Smooth muscle cell (in vitro differentiated cells): Measurements from ENCODE around the gene KIF19. TPM values are rescaled to one million over a fixed set of nuclear protein-coding genes. Genes with fewer than 3 reads are reported as not detected.
A peak's percentile ranks its signal among the peaks of the same experiment; 100 is the strongest.

ENCODE experiments used
- DNase-seq: peaks from one replicate; lab custom pipeline; 2025; ENCODE audit not compliant: unreplicated experiment; lab: John Stamatoyannopoulos, UW
- H2AFZ ChIP-seq: fragments of 200-600 bp; sonication (generic); 2 replicates; pipeline ENCODE4 v1.6.0; 2016; ENCODE audit warnings: antibody characterized with exemption, low read depth, mild to moderate bottlenecking
- H3F3A ChIP-seq: fragments of 200-600 bp; sonication (generic); 2 replicates; pipeline ENCODE4 v1.6.0; 2017; ENCODE audit warnings: antibody characterized with exemption, low read depth
- H3K27ac ChIP-seq: fragments of 200-600 bp; sonication (generic); 2 replicates; pipeline ENCODE4 v1.5.1; 2016; ENCODE audit warnings: low read depth, mild to moderate bottlenecking
- H3K27me3 ChIP-seq: fragments of 200-600 bp; sonication (generic); 2 replicates; pipeline ENCODE4 v1.6.1; 2016; ENCODE audit warnings: low read depth, mild to moderate bottlenecking
- H3K36me3 ChIP-seq: fragments of 200-600 bp; sonication (generic); 2 replicates; pipeline ENCODE4 v1.5.1; 2016; ENCODE audit warnings: low read depth
- H3K4me1 ChIP-seq: fragments of 200-600 bp; sonication (generic); 2 replicates; pipeline ENCODE4 v1.5.1; 2016; ENCODE audit warnings: low read depth
- H3K4me2 ChIP-seq: fragments of 200-600 bp; sonication (generic); 2 replicates; pipeline ENCODE4 v1.6.0; 2016; ENCODE audit warnings: mild to moderate bottlenecking
- H3K4me3 ChIP-seq: fragments of 200-600 bp; sonication (generic); 2 replicates; pipeline ENCODE4 v1.5.1; 2016; ENCODE audit warnings: mild to moderate bottlenecking
- H3K79me2 ChIP-seq: fragments of 200-600 bp; sonication (generic); 2 replicates; pipeline ENCODE4 v1.6.0; 2016; ENCODE audit warnings: low read depth, mild to moderate bottlenecking
- H3K9ac ChIP-seq: fragments of 200-600 bp; sonication (generic); 2 replicates; pipeline ENCODE4 v1.6.0; 2016; ENCODE audit warnings: low read depth
- H3K9me3 ChIP-seq: fragments of 200-600 bp; sonication (generic); replicated peaks from 2 replicates; pipeline ENCODE4 v1.5.1; 2016; ENCODE audit warnings: low read depth
- H4K20me1 ChIP-seq: fragments of 200-600 bp; sonication (generic); 2 replicates; pipeline ENCODE4 v1.6.0; 2016; ENCODE audit warnings: low read depth
- CTCF ChIP-seq: fragments of 200-600 bp; sonication (generic); IDR thresholded peaks from 2 replicates; pipeline ENCODE4 v1.5.1; 2017; ENCODE audit warnings: borderline replicate concordance, mild to moderate bottlenecking, antibody characterized with exemption; ENCODE audit not compliant: insufficient read depth, poor library complexity, severe bottlenecking
- WGBS: methylation state at CpG from one replicate; pipeline ENCODE4 v1.1.7; 2016; ENCODE audit warnings: low lambda C conversion rate; 5-methylcytosine and 5-hydroxymethylcytosine counted together
- polyA plus RNA-seq: library from polyadenylated mRNA; unstranded; fragments of >200 nt; fragmentation: Nextera tagmentation; extraction: Ambion mirVana; gene quantifications from 2 replicates; pipeline ENCODE4 v1.2.1, GENCODE V29; 2016
- total RNA-seq: library from RNA; depleted of rRNA; stranded (reverse); fragments of >200 nt; gene quantifications from 2 replicates; pipeline ENCODE4 v1.2.3, GENCODE V29; 2014

KIF19 gene
- total and polyA plus RNA-seq, 2 experiments from 2014 or later, result not detected

GRCh38 chr17:74390680-74391653 lies 64.9 kb downstream of the KIF19 start:
- H3K27me3 ChIP-seq, result no peaks in the 10 kb centered on the region
- H3K9ac ChIP-seq, result no peak overlapping the region
- 51% methylated on average over 11 of the region's 11 CpGs for WGBS
- H3K27ac ChIP-seq, result peak overlapping the region; percentile 69
- H3K4me1 ChIP-seq, result peaks cover 15% of the 10 kb centered on the region
- H3K4me3 ChIP-seq, result no peak overlapping the region
- H3K79me2 ChIP-seq, result no peaks in the 10 kb centered on the region
- H3K4me2 ChIP-seq, result peak overlapping the region; percentile 45
- TF ChIP-seq CTCF, result no peak
- no peaks in the 10 kb centered on the region for H4K20me1 ChIP-seq
- H3K36me3 ChIP-seq, result no peaks in the 10 kb centered on the region
- H3F3A ChIP-seq, result peaks cover 6% of the 10 kb centered on the region
- H3K9me3 ChIP-seq, result no peaks in the 10 kb centered on the region
- no peak for DNase-seq
- H2AFZ ChIP-seq, result no peak overlapping the region

GRCh38 chr17:74391771-74392170 lies 65.7 kb downstream of the KIF19 start:
- no peaks in the 10 kb centered on the region for H3K36me3 ChIP-seq

GRCh38 chr17:74392848-74393247 lies 66.8 kb downstream of the KIF19 start:
- Histone ChIP-seq H3K36me3 (no peaks in the 10 kb centered on the region), H3F3A (peaks cover 4% of the 10 kb centered on the region), H3K27ac (no peak overlapping the region), H3K4me3 (no peak overlapping the region), H3K4me2 (no peak overlapping the region), H3K27me3 (no peaks in the 10 kb centered on the region), H3K79me2 (no peaks in the 10 kb centered on the region), H4K20me1 (no peaks in the 10 kb centered on the region), H3K9me3 (no peaks in the 10 kb centered on the region), H3K4me1 (peaks cover 6% of the 10 kb centered on the region), H2AFZ (no peak overlapping the region), H3K9ac (no peak overlapping the region)
- 63% methylated on average over 5 of the region's 5 CpGs for whole genome bisulfite sequencing
- no peak for DNase-seq
- TF ChIP-seq CTCF, result no peak

More at GRCh38 chr17:74391771-74392170, 65.7 kb downstream of the KIF19 start:
- WGBS, result 68% methylated on average over 5 of the region's 5 CpGs
- Histone ChIP-seq H3K9ac (no peak overlapping the region), H3K9me3 (no peaks in the 10 kb centered on the region), H4K20me1 (no peaks in the 10 kb centered on the region), H3K27ac (peak overlapping the region; percentile 69), H3K4me3 (no peak overlapping the region), H3K4me1 (peaks cover 12% of the 10 kb centered on the region), H3K4me2 (peak overlapping the region; percentile 45), H2AFZ (no peak overlapping the region), H3K27me3 (no peaks in the 10 kb centered on the region), H3F3A (peaks cover 4% of the 10 kb centered on the region), H3K79me2 (no peaks in the 10 kb centered on the region)
- no peak for TF ChIP-seq CTCF
- no peak for DNase-seq
